ENCODE measurements around the gene MAB21L2.

DNA sequence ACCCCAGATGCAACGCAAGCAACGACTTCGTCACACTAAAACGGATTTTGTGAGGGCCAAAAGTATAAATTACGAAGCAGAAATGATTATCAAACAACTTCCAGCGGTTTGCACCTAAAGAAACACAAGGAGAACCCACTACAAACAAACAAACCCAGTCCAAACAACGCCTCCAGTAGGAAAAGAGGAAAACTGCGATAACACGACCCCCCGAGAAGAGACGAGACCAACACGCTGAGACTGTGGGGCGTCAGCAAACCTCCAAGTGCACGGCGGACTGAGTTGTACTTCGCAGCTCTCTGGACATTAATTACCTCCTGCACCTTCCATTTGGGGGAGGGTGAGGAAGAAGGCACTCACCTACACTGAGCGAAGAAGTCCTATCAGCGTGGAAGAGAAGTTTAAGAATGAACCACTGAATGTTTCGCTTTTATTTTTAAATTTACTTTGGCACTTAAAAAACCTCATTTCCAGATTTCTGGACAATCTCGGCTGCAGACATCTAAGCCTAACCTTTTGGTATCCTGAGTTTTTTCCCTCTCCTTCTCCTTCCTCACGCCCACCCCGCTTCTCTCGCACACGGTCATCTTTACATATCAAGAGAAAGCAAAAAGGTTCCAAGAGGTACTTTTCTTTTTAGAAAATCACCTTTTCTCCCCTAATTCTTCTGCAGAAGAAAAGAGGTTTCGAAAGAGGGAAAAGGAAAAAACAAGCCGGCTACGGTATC lies at the start of gene MAB21L2:
- TF ChIP-seq, protein P1, sequence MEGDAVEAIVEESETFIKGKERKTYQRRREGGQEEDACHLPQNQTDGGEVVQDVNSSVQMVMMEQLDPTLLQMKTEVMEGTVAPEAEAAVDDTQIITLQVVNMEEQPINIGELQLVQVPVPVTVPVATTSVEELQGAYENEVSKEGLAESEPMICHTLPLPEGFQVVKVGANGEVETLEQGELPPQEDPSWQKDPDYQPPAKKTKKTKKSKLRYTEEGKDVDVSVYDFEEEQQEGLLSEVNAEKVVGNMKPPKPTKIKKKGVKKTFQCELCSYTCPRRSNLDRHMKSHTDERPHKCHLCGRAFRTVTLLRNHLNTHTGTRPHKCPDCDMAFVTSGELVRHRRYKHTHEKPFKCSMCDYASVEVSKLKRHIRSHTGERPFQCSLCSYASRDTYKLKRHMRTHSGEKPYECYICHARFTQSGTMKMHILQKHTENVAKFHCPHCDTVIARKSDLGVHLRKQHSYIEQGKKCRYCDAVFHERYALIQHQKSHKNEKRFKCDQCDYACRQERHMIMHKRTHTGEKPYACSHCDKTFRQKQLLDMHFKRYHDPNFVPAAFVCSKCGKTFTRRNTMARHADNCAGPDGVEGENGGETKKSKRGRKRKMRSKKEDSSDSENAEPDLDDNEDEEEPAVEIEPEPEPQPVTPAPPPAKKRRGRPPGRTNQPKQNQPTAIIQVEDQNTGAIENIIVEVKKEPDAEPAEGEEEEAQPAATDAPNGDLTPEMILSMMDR (conservative IDR thresholded peaks at IDR 0.05; ENCODE audit: low read length) = no peak
- no peak for TF ChIP-seq EZH2phosphoT487 (IDR thresholded peaks at IDR 0.05; ENCODE audit: borderline replicate concordance)

Data from Loucy (cell line).